NCI-H128 (cell line): Measurements from ENCODE around the gene ZFP57.

Source experiments
- DNase-seq: peaks from one replicate; lab custom pipeline; 2025; ENCODE audit not compliant: unreplicated experiment; lab: John Stamatoyannopoulos, UW

Gene ZFP57

GRCh38 chr6:29626948-29627754 is 53.8 kb downstream of the ZFP57 start:
- DNase-seq = no peak

GRCh38 chr6:29625337-29625930 is 55.5 kb downstream of the ZFP57 start:
- no peak for DNase-seq

GRCh38 chr6:29624520-29624961 is 56.4 kb downstream of the ZFP57 start:
- no peak for DNase-seq
